HCT116 (cell line): ENCODE results near the gene OR13G1. TPM values are rescaled to one million over a fixed set of nuclear protein-coding genes. Genes with fewer than 3 reads are reported as not detected.

Experiments
- ATAC-seq: fragments of 200-7000 bp; cut with Tn5 transposase; 2 replicates; pipeline ENCODE4 v1.9.1; 2020; ENCODE audit warnings: mild to moderate bottlenecking, moderate library complexity
- BruUV-seq: library from RNA; stranded (reverse); fragments of 400-500 nt; replicated peaks from 2 replicates; lab custom pipeline; 2021; lab: Mats Ljungman, UMichigan
- CTCF ChIA-PET: fragments of 300-600 bp; sonication (Branson Sonifier 250); formaldehyde crosslinking; loops from one replicate; lab custom pipeline; 2021; ENCODE audit warnings: antibody characterized with exemption; lab: Charles Lee
- POLR2A ChIA-PET: fragments of 300-600, 350-600 bp; sonication (Branson Sonifier 250); formaldehyde crosslinking; loops from one replicate; lab custom pipeline; 2021; ENCODE audit warnings: antibody characterized with exemption; lab: Charles Lee
- RAD21 ChIA-PET, 2 experiments: fragments of 300-600 bp; sonication (Branson Sonifier 250); formaldehyde crosslinking; loops; one replicate each; lab custom pipeline; 2023; ENCODE audit warnings: low total read pairs in 2 of 2; ENCODE audit not compliant: uncharacterized antibody in 2 of 2, unreplicated experiment in 2 of 2, low non-redundant PET in 1 of 2; lab: Charles Lee
- DNase-seq: peaks from one replicate; pipeline ENCODE4 v3.0.0-alpha.2; 2010; ENCODE audit warnings: low read depth, low spot score
- H2AFZ ChIP-seq: fragments of 200-600 bp; shearing (Covaris generic), sonication (generic); 2 replicates; pipeline ENCODE4 v1.6.1; 2017; ENCODE audit warnings: low read depth, mixed run types, mixed read lengths, antibody characterized with exemption, low read length; ENCODE audit not compliant: poor library complexity, severe bottlenecking
- H3K27ac ChIP-seq: 2 replicates; pipeline ENCODE4 v1.5.1; 2012; ENCODE audit warnings: low read depth, low read length
- H3K27me3 ChIP-seq: fragments of 200-600 bp; sonication (generic); 2 replicates; pipeline ENCODE4 v1.6.1; 2016; ENCODE audit warnings: mixed run types, low read length, mixed read lengths; ENCODE audit not compliant: insufficient read depth
- H3K36me3 ChIP-seq, 2 experiments: fragments of 200-500 bp in 1 of 2; fragments of 200-600 bp in 1 of 2; sonication (Bioruptor generic) in 1 of 2; sonication (generic) in 1 of 2; 2 replicates each; pipeline versions ENCODE4 v1.5.1 to v1.6.1; 2014 to 2016; ENCODE audit warnings: low read length in 2 of 2, inconsistent platforms in 1 of 2, mixed read lengths in 1 of 2, mixed run types in 1 of 2; ENCODE audit not compliant: insufficient read depth in 2 of 2, control insufficient read depth in 1 of 2
- H3K4me1 ChIP-seq, 2 experiments: fragments of 200-600 bp in 1 of 2; sonication (generic) in 1 of 2; 2 replicates each; pipeline versions ENCODE4 v1.5.1 to v1.6.1; 2012 to 2017; ENCODE audit warnings: low read length in 2 of 2, inconsistent platforms in 1 of 2, mild to moderate bottlenecking in 1 of 2, mixed read lengths in 1 of 2, mixed run types in 1 of 2, moderate library complexity in 1 of 2; ENCODE audit not compliant: insufficient read depth in 2 of 2, control insufficient read depth in 1 of 2
- H3K4me2 ChIP-seq: fragments of 200-600 bp; sonication (generic); 2 replicates; pipeline ENCODE4 v1.6.1; 2017; ENCODE audit warnings: mixed run types, low read length, mixed read lengths
- H3K4me3 ChIP-seq, 2 experiments: fragments of 200-600 bp in 1 of 2; sonication (generic) in 1 of 2; replicated peaks in 1 of 2; 2 replicates each; pipeline ENCODE4 v1.5.1; 2011 to 2016; ENCODE audit warnings: low read length in 2 of 2, control low read depth in 1 of 2, low read depth in 1 of 2, mild to moderate bottlenecking in 1 of 2, mixed read lengths in 1 of 2, mixed run types in 1 of 2
- H3K79me2 ChIP-seq: fragments of 200-600 bp; sonication (generic); 2 replicates; pipeline ENCODE4 v1.6.1; 2017; ENCODE audit warnings: mild to moderate bottlenecking, mixed run types, low read length, moderate library complexity, mixed read lengths; ENCODE audit not compliant: insufficient read depth
- H3K9ac ChIP-seq: fragments of 200-600 bp; sonication (generic); 2 replicates; pipeline ENCODE4 v1.6.1; 2016; ENCODE audit warnings: low read length, mixed read lengths
- H3K9me2 ChIP-seq: fragments of 200-600 bp; sonication (generic), shearing (Covaris generic); 2 replicates; pipeline ENCODE4 v1.6.1; 2017; ENCODE audit warnings: mixed run types, mild to moderate bottlenecking, moderate library complexity; ENCODE audit not compliant: insufficient read depth
- H3K9me3 ChIP-seq, 2 experiments: fragments of 200-500 bp in 1 of 2; fragments of 200-600 bp in 1 of 2; sonication (Bioruptor generic) in 1 of 2; sonication (generic) in 1 of 2; 2 replicates each; pipeline ENCODE4 v1.6.1; 2014 to 2017; ENCODE audit warnings: low read length in 2 of 2, mixed read lengths in 2 of 2, inconsistent platforms in 1 of 2, low read depth in 1 of 2, mild to moderate bottlenecking in 1 of 2, mixed run types in 1 of 2, moderate library complexity in 1 of 2; ENCODE audit not compliant: control insufficient read depth in 1 of 2, insufficient read depth in 1 of 2
- H4K20me1 ChIP-seq: fragments of 200-600 bp; sonication (generic), shearing (Covaris generic); 2 replicates; pipeline ENCODE4 v1.6.1; 2017; ENCODE audit warnings: mixed run types, mild to moderate bottlenecking, moderate library complexity; ENCODE audit not compliant: insufficient read depth
- ATF3 ChIP-seq: IDR thresholded peaks from 2 replicates; pipeline ENCODE4 v1.6.1; 2012
- CEBPB ChIP-seq: IDR thresholded peaks from 2 replicates; pipeline ENCODE4 v1.6.1; 2012; ENCODE audit warnings: low read depth
- ELF1 ChIP-seq: IDR thresholded peaks from 2 replicates; pipeline ENCODE4 v1.6.1; 2012; ENCODE audit warnings: low read depth, borderline replicate concordance
- EZH2 ChIP-seq: fragments of 200-600 bp; sonication (generic); IDR thresholded peaks from 2 replicates; pipeline ENCODE4 v1.6.1; 2017; ENCODE audit warnings: antibody characterized with exemption, mixed run types
- FOSL1 ChIP-seq: IDR thresholded peaks from 2 replicates; pipeline ENCODE4 v1.6.1; 2012; ENCODE audit warnings: low read depth
- POLR2A ChIP-seq: IDR thresholded peaks from 2 replicates; pipeline ENCODE4 v1.7.0; 2011; ENCODE audit warnings: borderline replicate concordance; ENCODE audit not compliant: insufficient read depth, insufficient read length; ENCODE audit errors: extremely low read depth
- POLR2AphosphoS5 ChIP-seq: IDR thresholded peaks from 2 replicates; pipeline ENCODE4 v1.6.1; 2011; ENCODE audit warnings: mild to moderate bottlenecking, low read depth, low read length, moderate library complexity
- RAD21 ChIP-seq: IDR thresholded peaks from 2 replicates; pipeline ENCODE4 v1.6.1; 2012; ENCODE audit warnings: low read depth, mild to moderate bottlenecking
- REST ChIP-seq: IDR thresholded peaks from 2 replicates; pipeline ENCODE4 v1.6.1; 2012; ENCODE audit warnings: low read depth
- SIN3A ChIP-seq: IDR thresholded peaks from 2 replicates; pipeline ENCODE4 v1.6.1; 2012; ENCODE audit warnings: low read depth
- SP1 ChIP-seq: IDR thresholded peaks from 2 replicates; pipeline ENCODE4 v1.6.1; 2012; ENCODE audit warnings: low read depth
- TCF7L2 ChIP-seq: IDR thresholded peaks from 2 replicates; pipeline ENCODE4 v1.7.0; 2011; ENCODE audit warnings: borderline replicate concordance, inconsistent platforms; ENCODE audit not compliant: insufficient read depth, insufficient read length; ENCODE audit errors: extremely low read depth
- YY1 ChIP-seq: IDR thresholded peaks from 2 replicates; pipeline ENCODE4 v1.6.1; 2011; ENCODE audit warnings: low read length, low read depth, moderate library complexity, mild to moderate bottlenecking; ENCODE audit not compliant: insufficient replicate concordance; ENCODE audit errors: extremely low read depth
- ZFX ChIP-seq: fragments of 450-650 bp; IDR thresholded peaks from 2 replicates; pipeline ENCODE4 v1.6.1; 2017
- ZNF274 ChIP-seq: fragments of 200-500 bp; sonication (Bioruptor generic); IDR thresholded peaks from 2 replicates; pipeline ENCODE4 v1.6.1; 2014; ENCODE audit warnings: mild to moderate bottlenecking, low read depth, low read length, inconsistent platforms
- intact Hi-C: fragments of 100-400 bp; cut with micrococcal nuclease; formaldehyde crosslinking; loops from 2 replicates; pipeline ENCODE4 v1.10.0; 2022
- total RNA-seq: library from RNA; stranded (reverse); gene quantifications from one replicate; pipeline ENCODE4 v1.2.1, GENCODE V29; 2021; ENCODE audit not compliant: unreplicated experiment
- TF ChIP-seq, protein P1 (sequence below), 3 experiments: fragments of 200-600 bp in 1 of 3; sonication (generic) in 1 of 3; IDR thresholded peaks in 2 of 3; conservative IDR thresholded peaks in 1 of 3; 2 replicates each; pipeline ENCODE4 v1.5.1; 2012 to 2017; ENCODE audit warnings: low read depth in 2 of 3, low read length in 2 of 3, antibody characterized with exemption in 1 of 3, borderline replicate concordance in 1 of 3, control low read depth in 1 of 3, mild to moderate bottlenecking in 1 of 3, mixed read lengths in 1 of 3, mixed run types in 1 of 3, moderate library complexity in 1 of 3; ENCODE audit not compliant: insufficient read depth in 1 of 3
- TF ChIP-seq, protein P2 (sequence below): IDR thresholded peaks from 2 replicates; pipeline ENCODE4 v1.6.1; 2011; ENCODE audit warnings: mild to moderate bottlenecking, low read length, moderate library complexity; ENCODE audit not compliant: insufficient replicate concordance; ENCODE audit errors: extremely low read depth

Gene OR13G1
- total RNA-seq, 1 experiment from 2014 or later: not detected

DNA sequence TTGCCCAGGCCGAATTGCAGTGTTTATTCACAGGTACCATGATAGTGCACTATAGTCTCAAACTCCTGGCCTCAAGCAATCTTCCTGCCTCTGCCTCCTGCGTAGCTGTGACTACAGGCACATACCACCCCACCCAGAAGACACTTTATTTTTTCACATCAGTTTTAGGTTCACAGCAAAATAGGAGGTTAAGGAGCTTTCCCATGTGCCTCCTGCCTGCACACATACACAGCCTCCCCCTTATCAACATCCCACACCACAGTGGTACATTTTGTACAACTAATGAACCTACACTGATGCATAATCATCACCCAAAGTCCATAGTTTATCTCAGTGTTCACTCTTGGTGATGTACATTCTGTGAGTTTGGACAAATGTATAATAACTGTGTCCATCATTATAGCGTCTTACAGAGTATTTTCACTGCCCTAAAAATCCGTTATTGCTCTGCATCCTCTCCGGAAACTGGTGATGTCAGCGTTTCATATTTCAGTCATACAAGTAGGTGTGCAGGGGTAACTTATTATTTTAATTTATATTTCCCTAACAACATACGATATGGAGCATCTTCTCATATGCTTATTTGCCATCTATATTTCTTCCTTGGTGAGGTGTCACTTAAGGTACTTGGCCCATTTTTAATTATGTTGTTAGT is 23.2 kb downstream of the OR13G1 start:
- H3K4me3 ChIP-seq: no peak overlapping the region
- H3K9me3 ChIP-seq: no peaks in the 10 kb centered on the region
- no peaks in the 10 kb centered on the region for H3K27me3 ChIP-seq
- H3K4me2 ChIP-seq: no peak overlapping the region
- intact Hi-C loops: no loop called here
- H3K27ac ChIP-seq: no peak overlapping the region
- POLR2A ChIA-PET: no interaction called here
- H4K20me1 ChIP-seq: no peaks in the 10 kb centered on the region
- DNase-seq (no peak), ATAC-seq (no peak)
- no peak overlapping the region for H2AFZ ChIP-seq
- H3K79me2 ChIP-seq: no peaks in the 10 kb centered on the region
- H3K4me1 ChIP-seq: no peaks in the 10 kb centered on the region
- CTCF ChIA-PET: no interaction called here
- H3K9ac ChIP-seq: no peak overlapping the region
- H3K36me3 ChIP-seq: no peaks in the 10 kb centered on the region
- no peak for TF ChIP-seq SIN3A
- no peak for TF ChIP-seq ATF3
- TF ChIP-seq REST: no peak
- TF ChIP-seq POLR2AphosphoS5: no peak
- TF ChIP-seq, protein P1, sequence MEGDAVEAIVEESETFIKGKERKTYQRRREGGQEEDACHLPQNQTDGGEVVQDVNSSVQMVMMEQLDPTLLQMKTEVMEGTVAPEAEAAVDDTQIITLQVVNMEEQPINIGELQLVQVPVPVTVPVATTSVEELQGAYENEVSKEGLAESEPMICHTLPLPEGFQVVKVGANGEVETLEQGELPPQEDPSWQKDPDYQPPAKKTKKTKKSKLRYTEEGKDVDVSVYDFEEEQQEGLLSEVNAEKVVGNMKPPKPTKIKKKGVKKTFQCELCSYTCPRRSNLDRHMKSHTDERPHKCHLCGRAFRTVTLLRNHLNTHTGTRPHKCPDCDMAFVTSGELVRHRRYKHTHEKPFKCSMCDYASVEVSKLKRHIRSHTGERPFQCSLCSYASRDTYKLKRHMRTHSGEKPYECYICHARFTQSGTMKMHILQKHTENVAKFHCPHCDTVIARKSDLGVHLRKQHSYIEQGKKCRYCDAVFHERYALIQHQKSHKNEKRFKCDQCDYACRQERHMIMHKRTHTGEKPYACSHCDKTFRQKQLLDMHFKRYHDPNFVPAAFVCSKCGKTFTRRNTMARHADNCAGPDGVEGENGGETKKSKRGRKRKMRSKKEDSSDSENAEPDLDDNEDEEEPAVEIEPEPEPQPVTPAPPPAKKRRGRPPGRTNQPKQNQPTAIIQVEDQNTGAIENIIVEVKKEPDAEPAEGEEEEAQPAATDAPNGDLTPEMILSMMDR (IDR thresholded peaks at IDR 0.05 in 2 of 3, conservative IDR thresholded peaks at IDR 0.05 in 1 of 3; ENCODE audit: borderline replicate concordance in 1 of 3, insufficient read depth in 1 of 3, low read depth in 2 of 3, low read length in 2 of 3): no peak
- no peak for TF ChIP-seq EZH2
- TF ChIP-seq, protein P2, sequence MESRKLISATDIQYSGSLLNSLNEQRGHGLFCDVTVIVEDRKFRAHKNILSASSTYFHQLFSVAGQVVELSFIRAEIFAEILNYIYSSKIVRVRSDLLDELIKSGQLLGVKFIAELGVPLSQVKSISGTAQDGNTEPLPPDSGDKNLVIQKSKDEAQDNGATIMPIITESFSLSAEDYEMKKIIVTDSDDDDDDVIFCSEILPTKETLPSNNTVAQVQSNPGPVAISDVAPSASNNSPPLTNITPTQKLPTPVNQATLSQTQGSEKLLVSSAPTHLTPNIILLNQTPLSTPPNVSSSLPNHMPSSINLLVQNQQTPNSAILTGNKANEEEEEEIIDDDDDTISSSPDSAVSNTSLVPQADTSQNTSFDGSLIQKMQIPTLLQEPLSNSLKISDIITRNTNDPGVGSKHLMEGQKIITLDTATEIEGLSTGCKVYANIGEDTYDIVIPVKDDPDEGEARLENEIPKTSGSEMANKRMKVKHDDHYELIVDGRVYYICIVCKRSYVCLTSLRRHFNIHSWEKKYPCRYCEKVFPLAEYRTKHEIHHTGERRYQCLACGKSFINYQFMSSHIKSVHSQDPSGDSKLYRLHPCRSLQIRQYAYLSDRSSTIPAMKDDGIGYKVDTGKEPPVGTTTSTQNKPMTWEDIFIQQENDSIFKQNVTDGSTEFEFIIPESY: no peak
- TF ChIP-seq ZFX: no peak
- TF ChIP-seq FOSL1: no peak
- TF ChIP-seq ELF1: no peak
- no peak for TF ChIP-seq SP1
- TF ChIP-seq TCF7L2: no peak
- TF ChIP-seq CEBPB: no peak
- TF ChIP-seq POLR2A: no peak
- TF ChIP-seq YY1: no peak
- TF ChIP-seq RAD21: no peak
- TF ChIP-seq ZNF274: no peak
- no peaks in the 10 kb centered on the region for H3K9me2 ChIP-seq
- no TSS peak for BruUV-seq
- RAD21 ChIA-PET: no interaction called here
